Natural killer cell (primary cell): ENCODE results near the gene EVI5L. TPM values are rescaled to one million over a fixed set of nuclear protein-coding genes. Genes with fewer than 3 reads are reported as not detected.

Experiments
- ATAC-seq, 3 donors: fragments of 150-1000 bp in 2 of 3; fragments of 200-7000 bp in 1 of 3; cut with Tn5 transposase; 1 replicate in 1 of 3; 2 replicates in 2 of 3; pipeline ENCODE4 v1.10.0; 2021; ENCODE audit warnings: mild to moderate bottlenecking in 2 of 3, moderate library complexity in 2 of 3
- DNase-seq, 2 donors: peaks; one replicate each; pipeline versions ENCODE4 v3.0.0 to v3.0.0-alpha.2; 2013 to 2021; ENCODE audit warnings: mixed read lengths in 1 of 2
- H3K27ac ChIP-seq: one replicate; pipeline ENCODE4 v1.5.1; 2013; ENCODE audit warnings: mild to moderate bottlenecking, low read length
- H3K27me3 ChIP-seq: one replicate; pipeline ENCODE4 v1.6.1; 2013; ENCODE audit warnings: low read length; ENCODE audit not compliant: control insufficient read depth, insufficient read depth
- H3K36me3 ChIP-seq: one replicate; pipeline ENCODE4 v1.6.1; 2013; ENCODE audit warnings: low read length; ENCODE audit not compliant: control insufficient read depth, insufficient read depth
- H3K4me1 ChIP-seq: one replicate; pipeline ENCODE4 v1.6.1; 2013; ENCODE audit warnings: low read length; ENCODE audit not compliant: control insufficient read depth, insufficient read depth
- H3K4me3 ChIP-seq: one replicate; pipeline ENCODE4 v1.5.1; 2013; ENCODE audit warnings: low read length
- H3K9me3 ChIP-seq: one replicate; pipeline ENCODE4 v1.6.1; 2013; ENCODE audit warnings: low read length; ENCODE audit not compliant: control insufficient read depth, insufficient read depth
- H3K27ac Mint-ChIP-seq, 2 donors: one replicate each; pipeline ENCODE4 v1.8.0; 2022; ENCODE audit warnings: mild to moderate bottlenecking in 2 of 2, mixed read lengths in 2 of 2, moderate library complexity in 1 of 2
- H3K27me3 Mint-ChIP-seq, 2 donors: one replicate each; pipeline ENCODE4 v1.8.0; 2022; ENCODE audit warnings: low read depth in 2 of 2, mixed read lengths in 2 of 2
- H3K36me3 Mint-ChIP-seq: one replicate; pipeline ENCODE4 v1.8.0; 2022; ENCODE audit warnings: mixed read lengths
- H3K4me1 Mint-ChIP-seq, 2 donors: one replicate each; pipeline ENCODE4 v1.8.0; 2022; ENCODE audit warnings: mixed read lengths in 2 of 2
- H3K4me3 Mint-ChIP-seq: one replicate; pipeline ENCODE4 v1.8.0; 2022; ENCODE audit warnings: mild to moderate bottlenecking, moderate library complexity, mixed read lengths
- H3K9me3 Mint-ChIP-seq, 2 donors: one replicate each; pipeline ENCODE4 v1.8.0; 2022; ENCODE audit warnings: mixed read lengths in 2 of 2
- WGBS: methylation state at CpG from one replicate; pipeline ENCODE4 v1.1.7; 2013; ENCODE audit warnings: missing lambda C conversion rate; ENCODE audit not compliant: insufficient coverage; 5-methylcytosine and 5-hydroxymethylcytosine counted together
- intact Hi-C: fragments of 100-400 bp; cut with micrococcal nuclease; formaldehyde crosslinking; loops from one replicate; pipeline ENCODE4 v1.14.2; 2022
- total RNA-seq, 4 donors: library from RNA; stranded (reverse); fragments of 120-200 nt in 1 of 4; gene quantifications; one replicate each; pipeline versions ENCODE4 v1.2.3 to v1.2.4, GENCODE V29; 2013 to 2022
- TF ChIP-seq, protein P1 (sequence below): fragments of 200-600 bp; IDR thresholded peaks from one replicate; pipeline ENCODE4 v1.8.0; 2022; ENCODE audit warnings: antibody characterized with exemption

EVI5L gene
- total RNA-seq, 3 donors from 2014 or later (not counting 1 experiment from before 2014, with no cell fraction given) = 9.6 to 13.5 (median 11.3) TPM

DNA sequence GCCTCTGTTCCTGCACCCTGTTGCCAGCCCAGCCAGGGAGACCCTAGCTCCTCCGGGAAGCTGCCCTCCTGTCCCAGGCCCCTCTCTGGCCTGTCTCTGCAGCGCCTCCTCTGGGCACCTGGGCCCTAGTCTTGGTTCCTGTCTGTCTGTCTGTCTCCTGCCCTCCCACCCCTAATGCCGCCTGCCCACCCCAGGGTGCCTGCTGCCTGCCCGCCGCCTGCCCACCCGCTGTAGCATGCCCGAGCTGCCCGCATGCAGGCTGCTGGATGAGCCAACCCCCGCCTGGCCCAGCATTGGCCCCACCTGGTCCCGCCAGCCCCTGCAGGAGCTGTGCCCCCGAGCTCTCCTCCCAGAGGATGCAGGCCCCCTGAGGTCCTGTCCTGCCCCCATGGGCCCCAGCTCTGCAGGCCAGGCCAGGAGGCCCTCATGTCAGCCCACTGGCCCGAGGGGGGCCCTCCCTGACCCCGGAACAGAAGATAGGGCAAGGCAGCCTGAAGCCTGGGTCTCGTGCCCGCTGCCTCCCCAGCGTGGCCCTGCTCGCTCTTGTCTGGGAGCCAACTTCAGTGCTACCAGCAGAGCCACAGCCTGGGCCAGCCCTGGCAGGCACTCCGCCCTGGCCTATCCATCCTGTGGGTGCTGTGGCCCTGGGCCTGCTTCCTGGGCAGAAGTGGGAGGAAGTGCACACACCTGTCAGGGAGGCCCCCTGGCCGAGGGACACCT is 78.9 kb downstream of the EVI5L start:
- Mint-ChIP-seq H3K4me1 (peaks cover 11 to 42% of the 10 kb centered on the region in 2 donors), H3K27ac (no peak overlapping the region), H3K4me3 (no peak overlapping the region), H3K9me3 (no peaks in the 10 kb centered on the region), H3K36me3 (no peaks in the 10 kb centered on the region), H3K27me3 (peaks cover 0 to 3% of the 10 kb centered on the region in 2 donors)
- H3K4me1 ChIP-seq = peaks cover 23% of the 10 kb centered on the region
- H3K27me3 ChIP-seq = no peaks in the 10 kb centered on the region
- no peak for ATAC-seq
- no peaks in the 10 kb centered on the region for H3K9me3 ChIP-seq
- no peak overlapping the region for H3K27ac ChIP-seq
- intact Hi-C loops = no loop called here
- H3K36me3 ChIP-seq = peaks cover 41% of the 10 kb centered on the region
- TF ChIP-seq, protein P1, sequence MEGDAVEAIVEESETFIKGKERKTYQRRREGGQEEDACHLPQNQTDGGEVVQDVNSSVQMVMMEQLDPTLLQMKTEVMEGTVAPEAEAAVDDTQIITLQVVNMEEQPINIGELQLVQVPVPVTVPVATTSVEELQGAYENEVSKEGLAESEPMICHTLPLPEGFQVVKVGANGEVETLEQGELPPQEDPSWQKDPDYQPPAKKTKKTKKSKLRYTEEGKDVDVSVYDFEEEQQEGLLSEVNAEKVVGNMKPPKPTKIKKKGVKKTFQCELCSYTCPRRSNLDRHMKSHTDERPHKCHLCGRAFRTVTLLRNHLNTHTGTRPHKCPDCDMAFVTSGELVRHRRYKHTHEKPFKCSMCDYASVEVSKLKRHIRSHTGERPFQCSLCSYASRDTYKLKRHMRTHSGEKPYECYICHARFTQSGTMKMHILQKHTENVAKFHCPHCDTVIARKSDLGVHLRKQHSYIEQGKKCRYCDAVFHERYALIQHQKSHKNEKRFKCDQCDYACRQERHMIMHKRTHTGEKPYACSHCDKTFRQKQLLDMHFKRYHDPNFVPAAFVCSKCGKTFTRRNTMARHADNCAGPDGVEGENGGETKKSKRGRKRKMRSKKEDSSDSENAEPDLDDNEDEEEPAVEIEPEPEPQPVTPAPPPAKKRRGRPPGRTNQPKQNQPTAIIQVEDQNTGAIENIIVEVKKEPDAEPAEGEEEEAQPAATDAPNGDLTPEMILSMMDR = no peak
- no peak overlapping the region for H3K4me3 ChIP-seq
- peak in 1 of 2 donors; percentile 5 for DNase-seq
- WGBS = 90% methylated on average over 19 of the region's 19 CpGs

GRCh38 chr19:7909471-7910067 is 79.6 kb downstream of the EVI5L start:
- Mint-ChIP-seq H3K36me3 (no peaks in the 10 kb centered on the region), H3K9me3 (no peaks in the 10 kb centered on the region), H3K27ac (no peak overlapping the region), H3K4me1 (peaks cover 8 to 38% of the 10 kb centered on the region in 2 donors), H3K27me3 (peaks cover 0 to 3% of the 10 kb centered on the region in 2 donors), H3K4me3 (no peak overlapping the region)
- H3K4me3 ChIP-seq = no peak overlapping the region
- 93% methylated on average over 21 of the region's 21 CpGs for WGBS
- peaks cover under 1% of the 10 kb centered on the region for H3K27me3 ChIP-seq
- peaks cover 19% of the 10 kb centered on the region for H3K4me1 ChIP-seq
- DNase-seq = no peak
- TF ChIP-seq, protein P1 = no peak
- ATAC-seq = no peak
- peaks cover 41% of the 10 kb centered on the region for H3K36me3 ChIP-seq
- H3K27ac ChIP-seq = no peak overlapping the region
- no peaks in the 10 kb centered on the region for H3K9me3 ChIP-seq
- intact Hi-C loops = no loop called here

- H3K36me3 Mint-ChIP-seq = no peaks in the 10 kb centered on the region
- no peaks in the 10 kb centered on the region for H3K9me3 Mint-ChIP-seq
- peaks cover 0 to 8% of the 10 kb centered on the region in 2 donors for H3K27me3 Mint-ChIP-seq
- H3K9me3 ChIP-seq = no peaks in the 10 kb centered on the region
- H3K27me3 ChIP-seq = peaks cover 7% of the 10 kb centered on the region
- H3K36me3 ChIP-seq = peaks cover 37% of the 10 kb centered on the region
- no peak for DNase-seq
- no peak overlapping the region for H3K27ac ChIP-seq
- intact Hi-C loops = no loop called here
- TF ChIP-seq, protein P1 = no peak
- ATAC-seq = no peak
- H3K4me1 ChIP-seq = peaks cover 11% of the 10 kb centered on the region
- 97% methylated on average over 54 of the region's 54 CpGs for WGBS
- H3K27ac Mint-ChIP-seq = no peak overlapping the region
- H3K4me3 ChIP-seq = no peak overlapping the region
- H3K4me1 Mint-ChIP-seq = peaks cover 0 to 28% of the 10 kb centered on the region in 2 donors
- H3K4me3 Mint-ChIP-seq = peak overlapping the region; percentile 53
Observed at GRCh38 chr19:7910321-7911161, 80.5 kb downstream of the EVI5L start.
